PC-3 (cell line): Measurements from ENCODE around the gene UVSSA.

Experiments
- EZH2 ChIP-seq: fragments of 300-600 bp; sonication (generic); IDR thresholded peaks from one replicate; pipeline ENCODE4 v1.6.1; 2017; ENCODE audit warnings: antibody characterized with exemption, mild to moderate bottlenecking, low read length; ENCODE audit not compliant: unreplicated experiment
- EZH2phosphoT487 ChIP-seq: fragments of 300-600 bp; sonication (generic); IDR thresholded peaks from 2 replicates; pipeline ENCODE4 v1.6.1; 2018; ENCODE audit warnings: mild to moderate bottlenecking, antibody characterized with exemption, low read length, borderline replicate concordance
- TF ChIP-seq, protein P1 (sequence below): fragments of 300-600 bp; sonication (generic); conservative IDR thresholded peaks from 2 replicates; pipeline ENCODE4 v1.5.1; 2017; ENCODE audit warnings: antibody characterized with exemption, low read depth, mild to moderate bottlenecking, low read length

- no peak for TF ChIP-seq EZH2phosphoT487
- TF ChIP-seq, protein P1, sequence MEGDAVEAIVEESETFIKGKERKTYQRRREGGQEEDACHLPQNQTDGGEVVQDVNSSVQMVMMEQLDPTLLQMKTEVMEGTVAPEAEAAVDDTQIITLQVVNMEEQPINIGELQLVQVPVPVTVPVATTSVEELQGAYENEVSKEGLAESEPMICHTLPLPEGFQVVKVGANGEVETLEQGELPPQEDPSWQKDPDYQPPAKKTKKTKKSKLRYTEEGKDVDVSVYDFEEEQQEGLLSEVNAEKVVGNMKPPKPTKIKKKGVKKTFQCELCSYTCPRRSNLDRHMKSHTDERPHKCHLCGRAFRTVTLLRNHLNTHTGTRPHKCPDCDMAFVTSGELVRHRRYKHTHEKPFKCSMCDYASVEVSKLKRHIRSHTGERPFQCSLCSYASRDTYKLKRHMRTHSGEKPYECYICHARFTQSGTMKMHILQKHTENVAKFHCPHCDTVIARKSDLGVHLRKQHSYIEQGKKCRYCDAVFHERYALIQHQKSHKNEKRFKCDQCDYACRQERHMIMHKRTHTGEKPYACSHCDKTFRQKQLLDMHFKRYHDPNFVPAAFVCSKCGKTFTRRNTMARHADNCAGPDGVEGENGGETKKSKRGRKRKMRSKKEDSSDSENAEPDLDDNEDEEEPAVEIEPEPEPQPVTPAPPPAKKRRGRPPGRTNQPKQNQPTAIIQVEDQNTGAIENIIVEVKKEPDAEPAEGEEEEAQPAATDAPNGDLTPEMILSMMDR = no peak
- no peak for TF ChIP-seq EZH2
Observed at GRCh38 chr4:1317177-1318045, 29.6 kb upstream of the UVSSA start.
